ENCODE data around the gene MICALL2.

MICALL2 gene

GRCh38 chr7:1434891-1435670 is 24.2 kb downstream of the MICALL2 start:
- no peak overlapping the region for H3K4me3 ChIP-seq (ENCODE audit: control insufficient read depth, low read depth, low read length)
- no peak for TF ChIP-seq CTCF (conservative IDR thresholded peaks at IDR 0.05; ENCODE audit: control insufficient read depth, insufficient read depth, low read depth, low read length)

DNA sequence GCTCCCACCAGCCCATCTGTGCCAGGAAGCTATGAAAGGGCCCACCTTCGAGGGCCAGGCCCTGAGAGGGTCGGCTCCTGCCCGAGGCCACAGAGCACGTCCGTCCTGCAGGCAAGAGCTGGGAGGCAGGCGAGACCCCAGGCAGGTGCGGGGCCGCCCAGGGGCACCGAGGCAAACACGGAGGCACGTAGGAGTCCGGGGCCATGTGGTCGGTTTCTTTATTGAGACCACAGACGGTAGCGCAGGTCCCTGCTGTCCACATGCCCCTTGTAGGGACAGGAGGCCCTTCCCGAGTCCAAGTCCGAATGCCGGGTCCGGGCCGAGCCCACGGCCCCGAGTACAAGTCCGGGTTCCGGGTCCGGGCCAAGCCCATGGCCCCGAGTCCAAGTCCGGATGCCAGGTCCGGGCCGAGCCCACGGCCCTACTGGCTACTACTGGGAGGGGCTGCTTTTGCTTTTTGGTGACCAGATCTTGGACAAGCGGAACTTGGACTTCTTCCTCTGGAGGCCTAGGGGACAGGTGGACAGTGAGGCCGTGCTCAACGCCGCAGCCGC is 25.0 kb downstream of the MICALL2 start:
- no peak overlapping the region for H3K4me3 ChIP-seq (ENCODE audit: control insufficient read depth, low read depth, low read length)
- TF ChIP-seq CTCF (conservative IDR thresholded peaks at IDR 0.05; ENCODE audit: control insufficient read depth, insufficient read depth, low read depth, low read length) = no peak
- no peak for DNase-seq (ENCODE audit: low read depth)

More at GRCh38 chr7:1434891-1435670, 24.2 kb downstream of the MICALL2 start:
- DNase-seq (ENCODE audit: low read depth) = no peak

DNA sequence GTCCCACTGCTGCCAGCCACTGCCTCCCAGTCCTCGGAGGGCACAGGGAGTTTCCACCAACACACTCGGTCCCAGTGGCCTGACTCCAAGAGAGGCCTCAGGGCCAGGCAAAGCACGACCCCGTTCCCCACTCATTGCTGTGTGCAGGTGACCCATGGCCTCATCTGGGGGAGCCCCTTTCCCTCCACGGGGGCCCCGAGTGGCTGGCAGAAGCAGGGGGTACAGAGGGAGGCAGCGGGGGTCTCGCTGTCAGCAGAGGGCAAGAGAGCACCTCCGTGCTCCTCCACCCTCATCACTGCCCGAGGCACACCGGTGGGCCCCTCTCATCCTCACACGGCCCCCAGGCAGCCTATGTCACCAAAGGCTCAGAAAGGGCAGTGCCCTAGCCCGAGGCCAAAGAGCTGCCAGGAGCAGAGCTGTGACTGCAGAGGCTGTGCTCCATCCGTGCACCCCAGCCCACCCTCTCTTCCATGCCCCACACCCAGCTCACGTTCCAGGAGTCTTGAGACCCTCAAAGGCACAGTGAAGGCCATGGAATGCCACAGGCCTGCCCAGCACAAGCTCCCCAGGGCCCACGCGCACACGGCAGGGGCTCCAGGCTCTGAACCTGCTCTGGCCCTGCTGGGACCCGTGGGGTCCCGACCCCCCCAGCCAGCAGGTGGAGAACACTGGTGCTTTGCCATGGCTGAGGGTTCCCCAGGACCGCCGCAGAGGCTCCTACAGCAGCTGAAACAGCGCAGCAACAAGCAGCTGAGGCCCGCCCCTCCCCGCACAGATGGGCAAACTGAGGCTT is 25.9 kb downstream of the MICALL2 start:
- no peak overlapping the region for H3K4me3 ChIP-seq (ENCODE audit: control insufficient read depth, low read depth, low read length)
- no peak for TF ChIP-seq CTCF (conservative IDR thresholded peaks at IDR 0.05; ENCODE audit: control insufficient read depth, insufficient read depth, low read depth, low read length)

GRCh38 chr7:1432411-1433082 is 26.7 kb downstream of the MICALL2 start:
- no peak overlapping the region for H3K4me3 ChIP-seq (ENCODE audit: control insufficient read depth, low read depth, low read length)
- peak; percentile 47 for DNase-seq (ENCODE audit: low read depth)
- peak; percentile 81 for TF ChIP-seq CTCF (conservative IDR thresholded peaks at IDR 0.05; ENCODE audit: control insufficient read depth, insufficient read depth, low read depth, low read length)

More for the DNA sequence above, 25.9 kb downstream of the MICALL2 start:
- no peak for DNase-seq (ENCODE audit: low read depth)

DNA sequence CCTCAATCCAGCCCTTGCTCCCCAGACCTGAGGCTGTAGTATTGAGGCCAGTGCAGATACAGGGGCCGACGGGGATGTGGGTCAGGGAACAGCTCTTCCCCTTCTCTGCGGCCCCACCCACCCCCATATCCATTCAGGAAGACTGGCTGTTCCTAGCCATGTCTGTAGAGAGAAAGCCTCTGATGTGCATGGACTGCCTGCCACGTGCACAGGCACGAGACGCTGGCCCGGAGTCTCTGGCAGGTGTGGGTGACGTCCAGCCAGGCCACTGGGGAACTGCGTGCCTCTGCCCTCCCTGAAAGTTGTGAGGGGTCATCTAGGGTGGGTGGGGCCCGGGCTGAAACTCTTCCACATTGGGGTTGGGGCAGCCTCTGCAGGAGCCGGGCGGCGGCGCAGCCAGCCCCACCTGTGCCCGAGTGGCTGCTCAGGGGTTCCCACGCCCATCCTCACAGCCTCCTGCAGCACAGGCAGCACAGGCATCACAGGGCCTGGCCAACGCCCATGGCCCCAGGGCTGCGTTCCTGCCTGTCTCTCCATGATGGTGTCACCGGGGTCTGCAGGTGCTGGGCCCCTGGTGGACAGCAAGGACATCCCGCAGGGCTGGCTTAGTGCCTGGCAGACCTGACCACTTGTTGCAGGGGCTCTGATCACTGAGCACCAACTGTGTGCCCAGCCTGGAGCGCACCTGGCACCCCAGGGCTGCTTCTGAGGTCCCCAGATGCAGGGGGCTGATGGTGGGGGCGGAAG is 27.5 kb downstream of the MICALL2 start:
- DNase-seq (ENCODE audit: low read depth) = no peak
- H3K4me3 ChIP-seq (ENCODE audit: control insufficient read depth, low read depth, low read length) = no peak overlapping the region
- TF ChIP-seq CTCF (conservative IDR thresholded peaks at IDR 0.05; ENCODE audit: control insufficient read depth, insufficient read depth, low read depth, low read length) = no peak

- no peak for TF ChIP-seq CTCF (conservative IDR thresholded peaks at IDR 0.05; ENCODE audit: control insufficient read depth, insufficient read depth, low read depth, low read length)
- no peak for DNase-seq (ENCODE audit: low read depth)
- no peak overlapping the region for H3K4me3 ChIP-seq (ENCODE audit: control insufficient read depth, low read depth, low read length)
Measured at GRCh38 chr7:1431226-1431625, 28.0 kb downstream of the MICALL2 start.
